ENCODE data around the gene KAZN.

KAZN gene

GRCh38 chr1:15154480-15155036 is 556.1 kb downstream of the KAZN start:
- no peak for DNase-seq

- DNase-seq = no peak
Observed at GRCh38 chr1:15155191-15155590, 556.7 kb downstream of the KAZN start.

- no peak for DNase-seq
Observed at GRCh38 chr1:15155888-15156741, 557.6 kb downstream of the KAZN start.

- no peak for DNase-seq
Observed at GRCh38 chr1:15156807-15157380, 558.4 kb downstream of the KAZN start.

- no peak for DNase-seq
Observed at GRCh38 chr1:15157524-15158399, 559.3 kb downstream of the KAZN start.

GRCh38 chr1:15158506-15159165 is 560.2 kb downstream of the KAZN start:
- DNase-seq = no peak

- DNase-seq = no peak
Observed at GRCh38 chr1:15159166-15159555, 560.7 kb downstream of the KAZN start.

- no peak for DNase-seq
Observed at GRCh38 chr1:15160626-15161025, 562.1 kb downstream of the KAZN start.

- DNase-seq = no peak
Observed at GRCh38 chr1:15167386-15167785, 568.9 kb downstream of the KAZN start.
